A549 (cell line): ENCODE results near the gene STX1B. TPM values are rescaled to one million over a fixed set of nuclear protein-coding genes. Genes with fewer than 3 reads are reported as not detected.

Experiments
- ATAC-seq, 2 experiments: fragments of 200-7000 bp in 1 of 2; fragments of >200 bp in 1 of 2; cut with Nextera tagmentation in 1 of 2; cut with Tn5 transposase in 1 of 2; 3 replicates each; pipeline versions ENCODE4 v1.8.0 to v1.9.1; 2018 to 2020; ENCODE audit warnings: mild to moderate bottlenecking in 1 of 2, moderate library complexity in 1 of 2
- CTCF ChIA-PET: fragments of 300-600 bp; sonication (Branson Sonifier 250); formaldehyde crosslinking; extraction: SDS; loops from one replicate; lab custom pipeline; 2021; ENCODE audit warnings: antibody characterized with exemption, inconsistent platforms; lab: Yijun Ruan, JAX
- POLR2A ChIA-PET: fragments of 350-600 bp; formaldehyde crosslinking; extraction: SDS; loops from one replicate; lab custom pipeline; 2021; ENCODE audit warnings: antibody characterized with exemption, inconsistent platforms; lab: Yijun Ruan, JAX
- DNase-seq, 2 experiments: peaks; one replicate each; pipeline versions ENCODE4 v3.0.0 to v3.0.0-alpha.2; 2011 to 2016; ENCODE audit warnings: low read depth in 1 of 2, low spot score in 1 of 2
- FAIRE-seq: peaks from 2 replicates; lab custom pipeline; 2011; peaks lifted over from hg19 to GRCh38; lab: Jason Lieb, UNC
- H3K27ac ChIP-seq, 2 experiments: fragments of >200 bp; sonication (Bioruptor Twin); formaldehyde crosslinking; 3 replicates each; pipeline ENCODE4 v1.5.1; 2016 to 2017
- H3K4me1 ChIP-seq: fragments of >200 bp; sonication (Bioruptor Twin); formaldehyde crosslinking; 3 replicates; pipeline ENCODE4 v1.6.1; 2016
- H3K4me2 ChIP-seq: fragments of >200 bp; sonication (Bioruptor Twin); formaldehyde crosslinking; 3 replicates; pipeline ENCODE4 v1.6.1; 2016
- H3K4me3 ChIP-seq: fragments of >200 bp; sonication (Bioruptor Twin); formaldehyde crosslinking; 3 replicates; pipeline ENCODE4 v1.5.1; 2016
- H3K9me3 ChIP-seq: fragments of >200 bp; sonication (Bioruptor Twin); formaldehyde crosslinking; 3 replicates; pipeline ENCODE4 v1.6.1; 2016
- ATOH8 ChIP-seq: fragments of 250-450 bp; sonication (Bioruptor Pico); IDR thresholded peaks from 2 replicates; pipeline ENCODE4 v1.5.0; 2020; ENCODE audit warnings: low read depth, mild to moderate bottlenecking, moderate library complexity
- BHLHE40 ChIP-seq: IDR thresholded peaks from 2 replicates; pipeline ENCODE4 v1.6.1; 2012; ENCODE audit warnings: low read depth, low read length, inconsistent platforms
- CEBPB ChIP-seq, 2 experiments: fragments of >200 bp in 1 of 2; sonication (Bioruptor Twin) in 1 of 2; formaldehyde crosslinking in 1 of 2; IDR thresholded peaks; 2 replicates each; pipeline ENCODE4 v1.6.1; 2012 to 2016
- CHD2 ChIP-seq: fragments of 150-350 bp; IDR thresholded peaks from 2 replicates; pipeline ENCODE4 v1.6.1; 2014; ENCODE audit warnings: low read length; ENCODE audit not compliant: partially characterized antibody
- CHD4 ChIP-seq: fragments of 200-600 bp; sonication (generic); IDR thresholded peaks from 2 replicates; pipeline ENCODE4 v1.6.1; 2016; ENCODE audit warnings: antibody characterized with exemption, mild to moderate bottlenecking, borderline replicate concordance
- E2F6 ChIP-seq: IDR thresholded peaks from 2 replicates; pipeline ENCODE4 v1.6.1; 2012; ENCODE audit warnings: low read depth, borderline replicate concordance
- EHF ChIP-seq: fragments of 250-450 bp; sonication (Bioruptor Pico); IDR thresholded peaks from 2 replicates; pipeline ENCODE4 v1.5.0; 2020; ENCODE audit warnings: mild to moderate bottlenecking
- EP300 ChIP-seq, 2 experiments: fragments of >200 bp; sonication (Bioruptor Twin); formaldehyde crosslinking; IDR thresholded peaks; 2 replicates in 1 of 2; 3 replicates in 1 of 2; pipeline ENCODE4 v1.6.1; 2016 to 2017
- ESRRA ChIP-seq: fragments of 150-350 bp; IDR thresholded peaks from 2 replicates; pipeline ENCODE4 v1.6.1; 2014; ENCODE audit warnings: mild to moderate bottlenecking, low read length, borderline replicate concordance
- FOSB ChIP-seq: fragments of 250-450 bp; sonication (Bioruptor Pico); IDR thresholded peaks from 2 replicates; pipeline ENCODE4 v1.5.0; 2020; ENCODE audit warnings: mild to moderate bottlenecking, moderate library complexity
- FOXS1 ChIP-seq: fragments of 250-450 bp; sonication (Bioruptor Pico); IDR thresholded peaks from 2 replicates; pipeline ENCODE4 v1.5.0; 2020; ENCODE audit warnings: mild to moderate bottlenecking, moderate library complexity
- HEYL ChIP-seq: fragments of 250-450 bp; sonication (Bioruptor Pico); IDR thresholded peaks from 2 replicates; pipeline ENCODE4 v1.8.0; 2021; ENCODE audit warnings: mild to moderate bottlenecking, moderate library complexity
- HOXB13 ChIP-seq: fragments of 250-450 bp; sonication (Bioruptor Pico); IDR thresholded peaks from 2 replicates; pipeline ENCODE4 v1.5.0; 2020; ENCODE audit warnings: low read depth, mild to moderate bottlenecking, moderate library complexity
- JUN ChIP-seq, 2 experiments: fragments of >200 bp; sonication (Bioruptor Twin); formaldehyde crosslinking; IDR thresholded peaks; 2 replicates in 1 of 2; 3 replicates in 1 of 2; pipeline ENCODE4 v1.6.1; 2016 to 2017
- KDM1A ChIP-seq: fragments of 200-600 bp; sonication (generic); IDR thresholded peaks from 2 replicates; pipeline ENCODE4 v1.6.1; 2016; ENCODE audit warnings: low read depth, mild to moderate bottlenecking
- KDM5A ChIP-seq: fragments of 200-600 bp; sonication (generic); IDR thresholded peaks from 2 replicates; pipeline ENCODE4 v1.6.1; 2016; ENCODE audit warnings: antibody characterized with exemption, mild to moderate bottlenecking
- POLR2A ChIP-seq: IDR thresholded peaks from 2 replicates; pipeline ENCODE4 v1.6.1; 2012; ENCODE audit warnings: mild to moderate bottlenecking, low read length
- RCOR1 ChIP-seq: fragments of 150-350 bp; IDR thresholded peaks from 2 replicates; pipeline ENCODE4 v1.6.1; 2014; ENCODE audit warnings: antibody characterized with exemption, low read length, low read depth
- REST ChIP-seq: fragments of 200-600 bp; sonication (generic); IDR thresholded peaks from 2 replicates; pipeline ENCODE4 v1.6.1; 2016; ENCODE audit warnings: antibody characterized with exemption, mild to moderate bottlenecking, moderate library complexity
- RFX5 ChIP-seq: fragments of 450-650 bp; IDR thresholded peaks from 2 replicates; pipeline ENCODE4 v1.7.1; 2014; ENCODE audit warnings: antibody characterized with exemption, mild to moderate bottlenecking, moderate library complexity
- TFCP2L1 ChIP-seq: fragments of 250-450 bp; sonication (Bioruptor Pico); IDR thresholded peaks from 2 replicates; pipeline ENCODE4 v1.5.0; 2021; ENCODE audit warnings: mild to moderate bottlenecking
- ZNF302 ChIP-seq: fragments of 250-450 bp; sonication (Bioruptor Pico); IDR thresholded peaks from 2 replicates; pipeline ENCODE4 v1.9.0; 2021; ENCODE audit warnings: inconsistent platforms, mild to moderate bottlenecking, moderate library complexity
- WGBS: methylation state at CpG from one replicate; pipeline ENCODE4 v1.1.6; 2017; ENCODE audit errors: missing lambda C conversion rate; 5-methylcytosine and 5-hydroxymethylcytosine counted together
- polyA plus RNA-seq, 4 experiments: library from polyadenylated mRNA; depleted of rRNA in 3 of 4; stranded (reverse); fragments of >200 nt; fragmentation: RNase III in 1 of 4; extraction: RNeasy Plus Mini Kit Qiagen cat#74134 plus additional on column Dnase treatment in 1 of 4; gene quantifications; 2 replicates in 3 of 4; 3 replicates in 1 of 4; pipeline ENCODE4 v1.2.3, GENCODE V29; 2011 to 2017

The STX1B gene
- polyA plus RNA-seq, 2 of the 4 experiments (the other 2 are of a cell fraction) = 2.4 to 2.6 TPM

GRCh38 chr16:31043352-31043751 lies 32.9 kb upstream of the STX1B start:
- POLR2A ChIA-PET = no interaction called here
- FAIRE-seq (no peak), ATAC-seq (no peak), DNase-seq (no peak)
- WGBS = 82% methylated on average over 1 of the region's 1 CpG
- Histone ChIP-seq H3K4me1 (no peaks in the 10 kb centered on the region), H3K4me3 (no peak overlapping the region), H3K27ac (no peak overlapping the region), H3K9me3 (no peaks in the 10 kb centered on the region), H3K4me2 (no peak overlapping the region)
- CTCF ChIA-PET = interaction anchor here (1.2 to 4.7 kb wide), 2 partner anchors 59 to 90 kb away, joined by 3 to 22 read pairs; partner anchors contain the start of gene HSD3B7
- no peak for TF ChIP-seq E2F6
- TF ChIP-seq POLR2A = no peak
- TF ChIP-seq RFX5 = no peak
- no peak for TF ChIP-seq RCOR1
- no peak for TF ChIP-seq KDM1A
- no peak for TF ChIP-seq EHF (CRISPR knock-in tag)
- TF ChIP-seq KDM5A = no peak
- TF ChIP-seq JUN (IDR thresholded peaks at IDR 0.05) = no peak
- no peak for TF ChIP-seq EP300 (IDR thresholded peaks at IDR 0.05)

GRCh38 chr16:31042866-31043265 lies 32.4 kb upstream of the STX1B start:
- no peak for FAIRE-seq
- H3K4me3 ChIP-seq = no peak overlapping the region
- 89% methylated on average over 8 of the region's 10 CpGs for WGBS
- no peak for DNase-seq
- no peaks in the 10 kb centered on the region for H3K4me1 ChIP-seq
- ATAC-seq = no peak
- H3K9me3 ChIP-seq = no peaks in the 10 kb centered on the region
- ChIA-PET POLR2A (no interaction called here), CTCF (interaction anchor here (0.7 to 4.7 kb wide), 3 partner anchors 30 to 89 kb away, joined by 3 to 22 read pairs (median 4); partner anchors contain the start of gene HSD3B7)
- H3K27ac ChIP-seq = no peak overlapping the region
- no peak for TF ChIP-seq ESRRA
- no peak for TF ChIP-seq HEYL (CRISPR knock-in tag)
- TF ChIP-seq CHD4 = no peak
- TF ChIP-seq CHD2 = no peak
- TF ChIP-seq HOXB13 (CRISPR knock-in tag) = no peak
- TF ChIP-seq BHLHE40 = no peak
- TF ChIP-seq ZNF302 (CRISPR knock-in tag) = no peak
- TF ChIP-seq ATOH8 = no peak
- TF ChIP-seq REST = no peak
- TF ChIP-seq TFCP2L1 (CRISPR knock-in tag) = no peak
- no peak for TF ChIP-seq FOXS1 (CRISPR knock-in tag)
- TF ChIP-seq KDM1A = no peak
- no peak for TF ChIP-seq RCOR1
- H3K4me2 ChIP-seq = no peak overlapping the region

GRCh38 chr16:31038993-31039392 lies 28.6 kb upstream of the STX1B start:
- no peak overlapping the region for H3K4me3 ChIP-seq
- no peak for DNase-seq
- CTCF ChIA-PET = interaction anchor here (1.2 to 6.5 kb wide), 4 partner anchors 11 to 104 kb away, joined by 4 to 49 read pairs (median 6); partner anchors contain the start of gene HSD3B7
- FAIRE-seq = no peak
- TF ChIP-seq CEBPB (IDR thresholded peaks at IDR 0.05) (no peak), HOXB13 (CRISPR knock-in tag) (no peak), FOSB (no peak), TFCP2L1 (CRISPR knock-in tag) (no peak)
- TF ChIP-seq, all 56 proteins: peak for 0
- Histone ChIP-seq H3K4me1 (peaks cover 5% of the 10 kb centered on the region; the same call in 1 of the 3 replicates), H3K27ac (no peak overlapping the region), H3K9me3 (no peaks in the 10 kb centered on the region), H3K4me2 (no peak overlapping the region)
- no peak for ATAC-seq
- WGBS = no CpG with 5 or more reads among the region's 2 CpGs
- POLR2A ChIA-PET = no interaction called here
